CD4-positive, CD25-positive, alpha-beta regulatory T cell (primary cell): ENCODE results near the gene RAB3C. TPM values are rescaled to one million over a fixed set of nuclear protein-coding genes. Genes with fewer than 3 reads are reported as not detected.

Experiments used
- ATAC-seq, 2 donors: fragments of 150-1000 bp; cut with Tn5 transposase; one replicate each; pipeline ENCODE4 v1.10.0; 2021; ENCODE audit warnings: low read depth in 2 of 2, moderate number of reproducible peaks in 2 of 2, moderate library complexity in 1 of 2
- DNase-seq, 3 donors: peaks; one replicate each; pipeline versions ENCODE4 v3.0.0 to v3.0.0-alpha.2; 2012 to 2022; ENCODE audit warnings: mixed read lengths in 1 of 3
- H3K27ac ChIP-seq: one replicate; pipeline ENCODE4 v1.7.0; 2013; ENCODE audit warnings: mild to moderate bottlenecking, low read length; ENCODE audit not compliant: insufficient read depth, poor library complexity, severe bottlenecking
- H3K27me3 ChIP-seq: one replicate; pipeline ENCODE4 v1.7.0; 2013; ENCODE audit warnings: low read length; ENCODE audit not compliant: control insufficient read depth, insufficient read depth
- H3K36me3 ChIP-seq: one replicate; pipeline ENCODE4 v1.7.0; 2013; ENCODE audit warnings: mild to moderate bottlenecking, low read length, moderate library complexity; ENCODE audit not compliant: control insufficient read depth, insufficient read depth
- H3K4me1 ChIP-seq: 2 replicates; pipeline ENCODE4 v1.7.0; 2013; ENCODE audit warnings: mild to moderate bottlenecking, low read length; ENCODE audit not compliant: insufficient read depth, control insufficient read depth, poor library complexity, severe bottlenecking
- H3K4me3 ChIP-seq: one replicate; pipeline ENCODE4 v1.7.0; 2013; ENCODE audit warnings: low read depth, mild to moderate bottlenecking, low read length, moderate library complexity
- H3K9me3 ChIP-seq, 2 experiments: 1 replicate in 1 of 2; 2 replicates in 1 of 2; pipeline ENCODE4 v1.7.0; 2013; ENCODE audit warnings: low read length in 2 of 2, mild to moderate bottlenecking in 1 of 2, moderate library complexity in 1 of 2; ENCODE audit not compliant: control insufficient read depth in 2 of 2
- H3K27ac Mint-ChIP-seq, 3 donors: one replicate each; pipeline ENCODE4 v1.8.0; 2020 to 2022; ENCODE audit warnings: mild to moderate bottlenecking in 3 of 3, mixed read lengths in 3 of 3, moderate library complexity in 2 of 3
- H3K27me3 Mint-ChIP-seq: one replicate; pipeline ENCODE4 v1.8.0; 2022; ENCODE audit warnings: mild to moderate bottlenecking, mixed read lengths
- H3K36me3 Mint-ChIP-seq: one replicate; pipeline ENCODE4 v1.8.0; 2020; ENCODE audit warnings: mixed read lengths
- H3K4me1 Mint-ChIP-seq, 4 donors: one replicate each; pipeline ENCODE4 v1.8.0; 2020 to 2022; ENCODE audit warnings: mixed read lengths in 4 of 4, mild to moderate bottlenecking in 1 of 4
- H3K4me3 Mint-ChIP-seq, 4 donors: one replicate each; pipeline ENCODE4 v1.8.0; 2020 to 2022; ENCODE audit warnings: mild to moderate bottlenecking in 4 of 4, mixed read lengths in 4 of 4, moderate library complexity in 3 of 4
- H3K9me3 Mint-ChIP-seq, 7 donors: one replicate each; pipeline ENCODE4 v1.8.0; 2020 to 2022; ENCODE audit warnings: mixed read lengths in 7 of 7, mild to moderate bottlenecking in 3 of 7, moderate library complexity in 2 of 7
- polyA plus RNA-seq, 4 donors: library from polyadenylated mRNA; unstranded; fragments of 300-500 nt; fragmentation: Illumina TruSeq; gene quantifications; one replicate each; pipeline ENCODE4 v1.2.3, GENCODE V29; 2021
- total RNA-seq: library from RNA; stranded (reverse); gene quantifications from one replicate; pipeline ENCODE4 v1.2.3, GENCODE V29; 2022

Gene RAB3C
- total and polyA plus RNA-seq, 5 donors from 2014 or later: not detected

DNA sequence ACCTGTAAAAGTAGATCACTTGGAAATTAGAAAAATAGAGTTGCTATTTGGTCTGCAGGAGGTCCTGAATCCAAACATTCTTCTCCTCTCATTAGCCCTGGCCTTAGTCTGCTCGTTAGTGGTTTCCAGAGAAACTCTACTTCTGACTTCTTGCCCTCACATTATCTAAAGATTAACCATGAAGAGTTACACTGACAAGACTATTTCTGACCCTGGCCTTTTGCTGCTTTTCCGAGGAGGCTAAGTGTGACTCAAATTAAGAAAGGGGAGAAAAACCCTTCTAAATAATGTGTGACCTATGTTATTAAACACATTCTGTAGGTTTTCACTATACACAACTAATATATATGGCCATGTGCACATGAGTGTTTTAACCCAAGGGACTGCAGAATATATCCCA, 302.4 kb downstream of the RAB3C start:
- Histone ChIP-seq H3K4me1 (peaks cover 3% of the 10 kb centered on the region), H3K4me3 (no peak overlapping the region), H3K36me3 (no peaks in the 10 kb centered on the region), H3K27me3 (peaks cover 3% of the 10 kb centered on the region), H3K9me3 (no peaks in the 10 kb centered on the region), H3K27ac (no peak overlapping the region)
- Mint-ChIP-seq H3K4me1 (peaks cover 0 to 20% (median 4%) of the 10 kb centered on the region in 4 donors), H3K9me3 (peaks cover 0 to 2% (median 0%) of the 10 kb centered on the region in 7 donors), H3K27me3 (peaks cover 25% of the 10 kb centered on the region), H3K4me3 (no peak overlapping the region), H3K36me3 (no peaks in the 10 kb centered on the region), H3K27ac (no peak overlapping the region)
- ATAC-seq (no peak), DNase-seq (no peak)

DNA sequence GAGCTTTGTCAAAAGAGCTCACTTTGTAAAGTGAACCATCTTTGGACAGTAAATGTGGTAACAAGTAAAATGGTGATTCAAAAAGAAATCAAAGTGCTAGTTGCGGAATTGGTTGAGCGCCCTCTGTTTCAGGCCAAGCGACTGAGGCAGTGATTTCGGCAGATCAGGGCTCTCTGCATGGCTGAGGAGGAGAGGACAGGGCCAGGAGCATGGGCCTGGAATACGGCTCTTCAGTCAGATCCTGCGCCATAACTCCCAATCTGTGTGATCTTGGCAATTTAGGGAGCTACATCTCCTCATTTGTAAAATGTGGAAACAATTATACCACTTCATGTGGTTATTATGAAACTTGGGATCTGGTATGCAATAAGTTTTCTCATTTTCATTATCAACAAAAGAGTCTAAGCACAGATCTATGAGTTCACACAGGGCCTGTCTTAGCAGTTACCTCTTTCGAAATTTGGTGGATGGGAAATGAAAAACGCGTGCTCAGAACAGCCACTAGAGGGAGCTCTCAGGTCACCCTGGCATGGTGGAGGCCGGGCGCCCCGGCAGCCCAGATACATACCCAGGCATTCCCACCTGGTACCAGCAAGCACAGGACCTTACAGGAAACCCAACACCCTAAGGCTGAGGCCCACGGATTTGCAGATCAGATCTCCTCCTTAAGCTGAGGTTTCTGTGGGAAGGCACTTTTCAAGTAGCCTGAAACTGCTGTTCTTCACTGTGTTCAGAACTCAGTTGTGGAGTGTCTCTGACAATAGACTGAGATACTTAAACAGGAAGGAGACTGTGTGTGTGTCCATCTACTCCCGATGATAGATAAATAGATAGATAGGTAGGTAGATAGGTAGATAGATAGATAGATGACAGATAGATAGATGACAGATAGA, 303.7 kb downstream of the RAB3C start:
- DNase-seq: peak; percentile 21 to 56 (median 48)
- no peaks in the 10 kb centered on the region for H3K9me3 ChIP-seq
- Mint-ChIP-seq H3K27ac (peak overlapping the region in 2 of 3 donors; percentile 12 to 61), H3K4me1 (peaks cover 0 to 22% (median 5%) of the 10 kb centered on the region in 4 donors), H3K36me3 (no peaks in the 10 kb centered on the region), H3K4me3 (no peak overlapping the region), H3K27me3 (peaks cover 25% of the 10 kb centered on the region), H3K9me3 (peaks cover 0 to 2% (median 0%) of the 10 kb centered on the region in 7 donors)
- no peak overlapping the region for H3K27ac ChIP-seq
- H3K4me3 ChIP-seq: no peak overlapping the region
- ATAC-seq: peak; percentile 76 to 80
- H3K27me3 ChIP-seq: peaks cover 3% of the 10 kb centered on the region
- H3K36me3 ChIP-seq: no peaks in the 10 kb centered on the region
- peaks cover 3% of the 10 kb centered on the region for H3K4me1 ChIP-seq

GRCh38 chr5:58887311-58887710, 304.4 kb downstream of the RAB3C start:
- Histone ChIP-seq H3K27me3 (peaks cover 3% of the 10 kb centered on the region), H3K9me3 (no peaks in the 10 kb centered on the region), H3K4me1 (peaks cover 3% of the 10 kb centered on the region), H3K36me3 (no peaks in the 10 kb centered on the region), H3K4me3 (no peak overlapping the region), H3K27ac (no peak overlapping the region)
- DNase-seq (no peak), ATAC-seq (no peak)
- peaks cover 0 to 24% (median 8%) of the 10 kb centered on the region in 4 donors for H3K4me1 Mint-ChIP-seq
- H3K9me3 Mint-ChIP-seq: peaks cover 0 to 2% (median 0%) of the 10 kb centered on the region in 7 donors
- peaks cover 20% of the 10 kb centered on the region for H3K27me3 Mint-ChIP-seq
- peak overlapping the region in 2 of 3 donors; percentile 43 to 61 for H3K27ac Mint-ChIP-seq
- H3K4me3 Mint-ChIP-seq: no peak overlapping the region
- H3K36me3 Mint-ChIP-seq: no peaks in the 10 kb centered on the region

- Mint-ChIP-seq H3K27ac (peak overlapping the region in 2 of 3 donors; percentile 43 to 61), H3K9me3 (peaks cover 0 to 2% (median 0%) of the 10 kb centered on the region in 7 donors), H3K4me1 (peaks cover 0 to 24% (median 8%) of the 10 kb centered on the region in 4 donors), H3K36me3 (no peaks in the 10 kb centered on the region), H3K4me3 (no peak overlapping the region), H3K27me3 (peaks cover 20% of the 10 kb centered on the region)
- Histone ChIP-seq H3K27ac (no peak overlapping the region), H3K27me3 (peaks cover 3% of the 10 kb centered on the region), H3K4me3 (no peak overlapping the region), H3K36me3 (no peaks in the 10 kb centered on the region), H3K4me1 (peaks cover 3% of the 10 kb centered on the region), H3K9me3 (no peaks in the 10 kb centered on the region)
- ATAC-seq (no peak), DNase-seq (peak in 1 of 3 donors; percentile 32)
These were observed 305.0 kb downstream of the RAB3C start for GRCh38 chr5:58887721-58888409.

DNA sequence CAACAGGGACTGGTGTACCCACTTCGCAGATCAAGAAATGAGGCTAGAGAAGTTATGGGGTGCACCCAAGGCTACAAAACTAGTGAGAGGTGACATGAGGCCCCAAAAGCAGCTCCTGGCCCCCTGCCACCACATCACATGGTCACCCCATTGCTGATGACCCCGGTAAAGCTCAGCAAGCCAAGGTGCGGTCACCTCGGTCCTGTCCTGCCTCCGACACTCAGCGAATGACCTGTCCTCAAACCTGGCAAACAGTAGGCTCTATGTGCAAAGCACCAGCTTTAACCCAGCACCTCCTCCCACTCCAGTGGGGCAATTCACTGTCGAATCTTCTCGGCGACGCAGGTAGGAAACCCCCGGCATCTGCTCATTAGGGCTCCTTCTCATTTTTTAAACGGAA, 307.4 kb downstream of the RAB3C start:
- DNase-seq: no peak

GRCh38 chr5:58890701-58891085, 307.8 kb downstream of the RAB3C start:
- H3K27ac ChIP-seq: no peak overlapping the region
- no peak overlapping the region for H3K4me3 ChIP-seq
- DNase-seq: no peak
- H3K27me3 ChIP-seq: no peaks in the 10 kb centered on the region
- no peak overlapping the region for H3K27ac Mint-ChIP-seq
- H3K27me3 Mint-ChIP-seq: peaks cover 11% of the 10 kb centered on the region
- no peaks in the 10 kb centered on the region for H3K9me3 Mint-ChIP-seq
- H3K4me3 Mint-ChIP-seq: no peak overlapping the region
- H3K4me1 Mint-ChIP-seq: peaks cover 0 to 24% (median 8%) of the 10 kb centered on the region in 4 donors
- no peaks in the 10 kb centered on the region for H3K36me3 Mint-ChIP-seq
- H3K4me1 ChIP-seq: peaks cover 3% of the 10 kb centered on the region
- no peaks in the 10 kb centered on the region for H3K36me3 ChIP-seq
- H3K9me3 ChIP-seq: no peaks in the 10 kb centered on the region
- no peak for ATAC-seq

More for the DNA sequence above, 307.4 kb downstream of the RAB3C start:
- H3K9me3 ChIP-seq: no peaks in the 10 kb centered on the region
- no peaks in the 10 kb centered on the region for H3K36me3 Mint-ChIP-seq
- ATAC-seq: no peak
- peaks cover 3% of the 10 kb centered on the region for H3K4me1 ChIP-seq
- H3K4me1 Mint-ChIP-seq: peaks cover 0 to 24% (median 8%) of the 10 kb centered on the region in 4 donors
- no peaks in the 10 kb centered on the region for H3K27me3 ChIP-seq
- H3K36me3 ChIP-seq: no peaks in the 10 kb centered on the region
- no peak overlapping the region for H3K4me3 ChIP-seq
- H3K27ac ChIP-seq: no peak overlapping the region
- no peak overlapping the region for H3K4me3 Mint-ChIP-seq
- peaks cover 11% of the 10 kb centered on the region for H3K27me3 Mint-ChIP-seq
- H3K9me3 Mint-ChIP-seq: no peaks in the 10 kb centered on the region
- H3K27ac Mint-ChIP-seq: no peak overlapping the region

GRCh38 chr5:58891086-58891970, 308.5 kb downstream of the RAB3C start:
- Histone ChIP-seq H3K27me3 (no peaks in the 10 kb centered on the region), H3K9me3 (no peaks in the 10 kb centered on the region), H3K27ac (no peak overlapping the region), H3K4me3 (no peak overlapping the region), H3K4me1 (peaks cover 3% of the 10 kb centered on the region), H3K36me3 (no peaks in the 10 kb centered on the region)
- no peaks in the 10 kb centered on the region for H3K9me3 Mint-ChIP-seq
- peak in 1 of 2 donors; percentile 26 for ATAC-seq
- no peaks in the 10 kb centered on the region for H3K36me3 Mint-ChIP-seq
- peak overlapping the region in 1 of 4 donors; percentile 24 for H3K4me3 Mint-ChIP-seq
- H3K27ac Mint-ChIP-seq: no peak overlapping the region
- H3K4me1 Mint-ChIP-seq: peaks cover 0 to 24% (median 8%) of the 10 kb centered on the region in 4 donors
- DNase-seq: peak in 2 of 3 donors; percentile 25 to 46
- peaks cover 11% of the 10 kb centered on the region for H3K27me3 Mint-ChIP-seq
